Esophagus (tissue), 2 donors: ENCODE data around the gene ADAMTSL3. TPM values are rescaled to one million over a fixed set of nuclear protein-coding genes. Genes with fewer than 3 reads are reported as not detected.
A peak's percentile ranks its signal among the peaks of the same experiment; 100 is the strongest.

Experiments
- H3K27ac ChIP-seq, 2 donors: one replicate each; pipeline ENCODE4 v1.5.1; 2013; ENCODE audit warnings: low read depth in 2 of 2, mild to moderate bottlenecking in 2 of 2, inconsistent platforms in 1 of 2, low read length in 1 of 2, moderate library complexity in 1 of 2
- H3K27me3 ChIP-seq, 2 donors: one replicate each; pipeline ENCODE4 v1.6.1; 2013; ENCODE audit warnings: low read length in 2 of 2, control low read depth in 1 of 2, mild to moderate bottlenecking in 1 of 2; ENCODE audit not compliant: insufficient read depth in 2 of 2, control insufficient read depth in 1 of 2
- H3K36me3 ChIP-seq, 2 donors: one replicate each; pipeline ENCODE4 v1.6.1; 2013; ENCODE audit warnings: low read length in 1 of 2; ENCODE audit not compliant: control insufficient read depth in 2 of 2, insufficient read depth in 2 of 2
- H3K4me1 ChIP-seq, 2 donors: one replicate each; pipeline ENCODE4 v1.6.1; 2013; ENCODE audit warnings: low read length in 1 of 2; ENCODE audit not compliant: control insufficient read depth in 2 of 2, insufficient read depth in 2 of 2
- H3K4me3 ChIP-seq, 2 donors: one replicate each; pipeline ENCODE4 v1.5.1; 2013; ENCODE audit warnings: low read length in 2 of 2, mild to moderate bottlenecking in 2 of 2, low read depth in 1 of 2, moderate library complexity in 1 of 2
- H3K9me3 ChIP-seq, 2 donors: one replicate each; pipeline ENCODE4 v1.6.1; 2013; ENCODE audit warnings: mild to moderate bottlenecking in 2 of 2, low read depth in 1 of 2, low read length in 1 of 2, moderate library complexity in 1 of 2; ENCODE audit not compliant: control insufficient read depth in 2 of 2, insufficient read depth in 1 of 2
- WGBS, 2 donors: extraction: QIAGEN DNeasy Blood & Tissue Kit; methylation state at CpG; one replicate each; pipeline ENCODE4 v1.1.7; 2013; 5-methylcytosine and 5-hydroxymethylcytosine counted together
- polyA plus RNA-seq, 2 donors: library from polyadenylated mRNA; stranded (reverse); fragments of 200-250 nt; gene quantifications; one replicate each; pipeline ENCODE4 v1.2.3, GENCODE V29; 2013
- donor health status: healthy with polysubstance abuse.
- donor health status: Bipolar disorder and iron deficiency.

ADAMTSL3 gene
- polyA plus RNA-seq, 2 donors: 0.18 TPM

GRCh38 chr15:83850015-83850414, 196.1 kb downstream of the ADAMTSL3 start:
- H3K27ac ChIP-seq: no peak overlapping the region
- no peaks in the 10 kb centered on the region for H3K4me1 ChIP-seq
- H3K9me3 ChIP-seq: no peaks in the 10 kb centered on the region
- H3K27me3 ChIP-seq: no peaks in the 10 kb centered on the region
- no peaks in the 10 kb centered on the region for H3K36me3 ChIP-seq
- 38 to 52% methylated on average over 5 of the region's 5 CpGs for WGBS, 2 donors
- H3K4me3 ChIP-seq: no peak overlapping the region

DNA sequence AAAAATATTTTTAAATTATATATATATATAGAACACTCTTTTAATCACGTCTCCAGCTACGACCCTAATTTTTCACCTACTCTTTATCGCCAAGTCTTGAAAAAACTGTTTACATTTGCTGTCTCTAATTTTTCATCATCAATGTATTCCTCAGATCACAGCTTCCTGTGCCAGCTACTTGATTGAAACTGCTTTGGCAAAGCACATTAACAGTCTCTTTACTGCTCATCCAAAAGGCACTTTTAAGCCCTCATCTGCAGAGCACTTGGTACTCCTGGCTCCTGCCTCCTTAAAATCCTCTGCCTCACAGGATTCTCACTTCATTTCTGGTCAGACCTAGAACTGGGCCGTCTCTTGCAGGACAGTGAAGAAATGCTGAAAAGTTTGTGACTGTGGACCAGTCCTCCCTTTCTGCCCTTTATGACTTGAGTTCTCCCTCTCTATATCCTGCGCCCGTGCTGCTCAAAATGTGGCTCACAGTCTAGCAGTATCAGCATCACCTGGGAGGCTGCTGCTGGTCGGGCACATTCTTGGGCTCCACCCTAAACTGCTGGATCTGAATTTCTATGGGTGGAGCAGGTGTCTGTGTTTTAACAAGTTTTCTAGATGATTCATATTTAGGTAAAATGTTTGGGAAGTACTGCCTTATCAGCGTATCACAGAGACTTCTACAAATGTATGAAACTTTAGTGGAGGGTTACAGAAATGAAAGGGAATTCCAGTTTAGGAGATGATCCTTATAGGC, 196.8 kb downstream of the ADAMTSL3 start:
- no peaks in the 10 kb centered on the region for H3K27me3 ChIP-seq
- H3K4me1 ChIP-seq: no peaks in the 10 kb centered on the region
- H3K36me3 ChIP-seq: no peaks in the 10 kb centered on the region
- no peak overlapping the region for H3K4me3 ChIP-seq
- H3K9me3 ChIP-seq: no peaks in the 10 kb centered on the region
- WGBS, 2 donors: 45 to 57% methylated on average over 8 of the region's 8 CpGs
- H3K27ac ChIP-seq: peak overlapping the region; percentile 7 to 41

- no peaks in the 10 kb centered on the region for H3K4me1 ChIP-seq
- WGBS, 2 donors: 83 to 84% methylated on average over 1 of the region's 1 CpG
- no peak overlapping the region for H3K27ac ChIP-seq
- H3K36me3 ChIP-seq: no peaks in the 10 kb centered on the region
- no peaks in the 10 kb centered on the region for H3K9me3 ChIP-seq
- H3K27me3 ChIP-seq: no peaks in the 10 kb centered on the region
- H3K4me3 ChIP-seq: no peak overlapping the region
These were observed 199.3 kb downstream of the ADAMTSL3 start for GRCh38 chr15:83853232-83853631.

DNA sequence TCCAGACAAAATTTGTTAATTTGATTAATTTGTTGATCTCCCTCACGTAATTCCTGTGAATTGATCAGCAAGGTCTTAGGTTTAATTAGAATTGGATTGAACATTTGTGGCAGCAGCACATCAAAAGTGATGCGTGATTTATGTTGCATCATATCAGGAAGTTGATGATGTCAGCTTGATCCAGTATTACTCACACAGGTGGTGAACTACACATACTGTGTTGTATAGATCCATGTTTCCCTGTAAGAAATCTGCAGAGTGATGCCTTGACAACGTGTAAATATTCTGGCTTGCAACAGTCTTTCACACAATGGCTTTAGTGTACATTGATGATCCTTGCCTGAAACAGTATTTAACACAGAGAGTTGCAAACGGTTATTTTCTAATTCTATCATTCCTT, 200.4 kb downstream of the ADAMTSL3 start:
- Histone ChIP-seq H3K27me3 (no peaks in the 10 kb centered on the region), H3K27ac (no peak overlapping the region), H3K36me3 (no peaks in the 10 kb centered on the region), H3K4me3 (no peak overlapping the region), H3K9me3 (no peaks in the 10 kb centered on the region), H3K4me1 (no peaks in the 10 kb centered on the region)
- 53 to 63% methylated on average over 4 of the region's 4 CpGs for WGBS, 2 donors

GRCh38 chr15:83854950-83855707, 201.2 kb downstream of the ADAMTSL3 start:
- 80 to 87% methylated on average over 3 of the region's 3 CpGs for WGBS, 2 donors
- no peak overlapping the region for H3K4me3 ChIP-seq
- H3K36me3 ChIP-seq: no peaks in the 10 kb centered on the region
- no peaks in the 10 kb centered on the region for H3K27me3 ChIP-seq
- no peaks in the 10 kb centered on the region for H3K9me3 ChIP-seq
- H3K4me1 ChIP-seq: no peaks in the 10 kb centered on the region
- no peak overlapping the region for H3K27ac ChIP-seq

DNA sequence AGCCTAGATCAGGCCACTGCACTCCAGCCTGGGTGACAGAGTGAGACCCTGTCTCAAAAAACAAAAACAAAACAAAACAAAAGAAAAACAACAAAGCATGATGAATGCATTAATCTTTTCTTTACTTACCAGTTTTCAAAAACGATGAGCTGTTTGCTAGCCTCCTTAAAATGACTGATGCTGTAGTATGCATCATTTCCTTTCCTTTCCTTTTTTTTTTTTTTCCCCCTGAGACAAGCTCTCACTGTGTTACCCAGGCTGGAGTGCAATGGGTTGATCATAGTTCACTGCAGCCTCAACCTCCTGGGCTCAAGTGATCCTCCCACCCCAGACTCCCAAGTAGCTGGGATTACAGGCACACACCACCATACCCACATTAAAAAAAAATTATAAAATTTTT, 202.0 kb downstream of the ADAMTSL3 start:
- no peak overlapping the region for H3K4me3 ChIP-seq

GRCh38 chr15:83858820-83859505, 205.0 kb downstream of the ADAMTSL3 start:
- no peak overlapping the region for H3K4me3 ChIP-seq
- no peaks in the 10 kb centered on the region for H3K9me3 ChIP-seq
- no peaks in the 10 kb centered on the region for H3K27me3 ChIP-seq
- 84 to 85% methylated on average over 5 of the region's 5 CpGs for WGBS, 2 donors
- no peaks in the 10 kb centered on the region for H3K4me1 ChIP-seq
- no peak overlapping the region for H3K27ac ChIP-seq
- no peaks in the 10 kb centered on the region for H3K36me3 ChIP-seq

More for the DNA sequence above, 202.0 kb downstream of the ADAMTSL3 start:
- Histone ChIP-seq H3K4me1 (no peaks in the 10 kb centered on the region), H3K27ac (no peak overlapping the region), H3K27me3 (no peaks in the 10 kb centered on the region), H3K9me3 (no peaks in the 10 kb centered on the region), H3K36me3 (no peaks in the 10 kb centered on the region)
- 58% methylated on average over 1 of the region's 1 CpG for WGBS, 2 donors

- 36 to 46% methylated on average over 1 of the region's 1 CpG for WGBS, 2 donors
- H3K4me1 ChIP-seq: no peaks in the 10 kb centered on the region
- no peak overlapping the region for H3K27ac ChIP-seq
- H3K9me3 ChIP-seq: no peaks in the 10 kb centered on the region
- H3K36me3 ChIP-seq: no peaks in the 10 kb centered on the region
- H3K4me3 ChIP-seq: no peak overlapping the region
- H3K27me3 ChIP-seq: no peaks in the 10 kb centered on the region
These were observed 212.8 kb downstream of the ADAMTSL3 start for GRCh38 chr15:83866692-83867091.

GRCh38 chr15:83869341-83869740, 215.4 kb downstream of the ADAMTSL3 start:
- no peaks in the 10 kb centered on the region for H3K4me1 ChIP-seq
- H3K9me3 ChIP-seq: no peaks in the 10 kb centered on the region
- WGBS, 2 donors: 59 to 68% methylated on average over 4 of the region's 4 CpGs
- no peak overlapping the region for H3K4me3 ChIP-seq
- no peaks in the 10 kb centered on the region for H3K36me3 ChIP-seq
- H3K27me3 ChIP-seq: no peaks in the 10 kb centered on the region
- no peak overlapping the region for H3K27ac ChIP-seq
